Activated CD8-positive, alpha-beta memory T cell treated with anti-CD3 and anti-CD28 coated beads, Interleukin-2, amount 50 U/mL, for 1 hour (primary cell): ENCODE data around the gene HAAO.
"Not testable (repeated sequence)": the region's sequence is repeated elsewhere in the genome, so short reads cannot be mapped to it uniquely, and the experiment has no call there.

Source experiments
- DNase-seq: peaks from one replicate; pipeline ENCODE4 v3.0.0-alpha.2; 2020; ENCODE audit errors: extremely low read depth

The HAAO gene

GRCh38 chr2:42752314-42752713 lies 40.1 kb downstream of the HAAO start:
- no peak for DNase-seq

GRCh38 chr2:42748840-42749239 lies 43.5 kb downstream of the HAAO start:
- DNase-seq: no peak

DNA sequence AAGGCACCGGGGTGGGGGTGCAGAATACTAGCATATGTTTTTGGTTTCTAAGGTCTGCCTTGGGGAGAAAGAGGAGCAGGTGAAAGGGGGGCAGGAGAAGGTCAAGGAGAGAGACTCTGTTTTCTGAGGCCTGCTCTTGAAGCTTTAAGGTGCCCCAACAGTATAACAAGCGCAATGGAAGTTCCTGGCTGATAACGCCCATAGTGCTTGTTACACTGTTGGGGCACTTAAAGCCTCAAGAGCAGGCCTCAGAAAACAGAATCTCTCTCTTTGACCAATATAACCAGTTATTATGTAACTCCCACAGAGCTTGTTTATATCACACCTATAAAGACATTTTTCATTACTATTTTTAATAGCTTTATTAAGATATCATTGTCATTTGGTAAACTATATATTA lies 45.0 kb downstream of the HAAO start:
- no peak for DNase-seq

- DNase-seq: no peak
Measured at GRCh38 chr2:42744545-42745082, 47.8 kb downstream of the HAAO start.

GRCh38 chr2:42743659-42743990 lies 48.8 kb downstream of the HAAO start:
- no peak for DNase-seq

DNA sequence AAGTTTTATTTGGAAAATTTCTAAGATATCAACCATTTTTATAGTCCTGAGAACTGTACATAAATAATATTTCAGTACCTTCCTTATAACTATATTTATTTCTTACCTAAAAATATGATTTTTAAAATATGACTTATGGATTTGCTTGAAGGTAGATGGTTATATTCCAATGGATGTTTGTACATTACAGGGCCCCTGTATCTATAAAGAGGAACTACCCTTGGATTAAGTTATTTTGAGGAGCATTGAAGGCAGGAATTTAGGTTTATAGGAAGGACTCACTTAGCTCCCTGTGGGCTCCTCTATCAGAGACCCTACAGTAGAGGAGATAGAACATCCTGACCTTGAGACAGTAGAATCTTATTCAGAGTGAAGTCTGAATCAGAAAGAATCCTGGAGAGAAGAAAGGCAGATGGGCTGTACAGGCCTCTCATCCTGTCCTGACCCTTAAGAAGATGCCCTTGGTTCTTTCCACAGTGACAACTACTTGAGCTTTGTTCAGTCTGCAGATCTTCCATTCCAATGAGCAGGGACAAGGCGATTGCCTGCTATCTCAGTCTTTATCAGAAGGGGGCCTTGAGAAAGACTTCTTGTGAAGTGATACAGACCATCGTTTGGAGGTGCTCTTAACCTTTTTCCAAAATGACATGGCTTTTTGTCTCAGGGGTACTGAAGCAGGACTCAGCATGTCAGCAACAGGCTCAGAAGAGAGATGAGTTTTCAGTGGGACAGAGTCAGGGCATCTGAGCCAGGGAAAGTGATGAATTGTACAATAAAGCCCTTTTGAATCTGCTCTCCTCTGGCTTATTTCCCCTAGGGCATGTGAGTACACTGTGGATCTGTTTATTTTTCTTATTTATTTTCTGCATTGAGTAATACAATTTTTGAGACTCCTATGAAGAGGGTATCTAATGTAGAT lies 49.4 kb downstream of the HAAO start:
- no peak for DNase-seq

GRCh38 chr2:42741140-42741539 lies 51.2 kb downstream of the HAAO start:
- no peak for DNase-seq

GRCh38 chr2:42736598-42737322 lies 55.6 kb downstream of the HAAO start:
- DNase-seq: no peak

DNA sequence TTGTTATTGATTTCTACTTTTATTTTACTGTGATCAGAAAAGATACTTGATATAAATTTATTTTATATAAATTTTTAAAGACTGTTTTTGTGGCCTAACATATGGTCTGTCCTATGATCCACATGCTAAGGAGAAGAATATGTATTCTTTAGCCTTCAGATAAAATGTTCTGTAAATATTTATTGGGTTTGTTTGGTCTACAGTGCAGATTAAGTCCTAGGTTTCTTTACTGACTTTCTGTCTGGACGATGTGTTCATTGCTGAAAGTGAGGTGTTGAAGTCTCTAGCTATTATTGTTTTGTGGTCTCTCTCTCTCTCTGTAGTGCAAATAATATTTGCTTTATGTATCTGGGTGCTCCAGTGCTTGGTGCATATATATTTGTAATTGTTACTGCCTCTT lies 58.5 kb downstream of the HAAO start:
- DNase-seq: no peak

DNA sequence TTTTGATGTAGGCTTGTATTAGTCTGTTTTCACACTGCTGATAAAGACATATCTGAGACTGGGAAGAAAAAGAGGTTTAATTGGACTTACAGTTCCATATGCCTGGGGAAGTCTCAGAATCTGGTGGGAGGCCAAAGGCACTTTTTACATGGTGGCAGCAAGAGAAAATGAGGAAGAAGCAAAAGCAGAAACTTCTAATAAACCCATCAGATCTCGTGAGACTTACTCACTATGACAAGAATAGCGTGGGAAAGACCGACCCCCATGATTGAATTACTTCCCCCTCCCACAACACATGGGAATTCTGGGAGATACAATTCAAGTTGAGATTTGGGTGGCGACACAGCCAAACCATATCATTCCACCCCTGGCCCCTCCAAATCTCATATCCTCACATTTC lies 61.1 kb downstream of the HAAO start:
- DNase-seq: not testable (repeated sequence)

GRCh38 chr2:42726680-42727079 lies 65.7 kb downstream of the HAAO start:
- no peak for DNase-seq

GRCh38 chr2:42725657-42726056 lies 66.7 kb downstream of the HAAO start:
- DNase-seq: no peak

DNA sequence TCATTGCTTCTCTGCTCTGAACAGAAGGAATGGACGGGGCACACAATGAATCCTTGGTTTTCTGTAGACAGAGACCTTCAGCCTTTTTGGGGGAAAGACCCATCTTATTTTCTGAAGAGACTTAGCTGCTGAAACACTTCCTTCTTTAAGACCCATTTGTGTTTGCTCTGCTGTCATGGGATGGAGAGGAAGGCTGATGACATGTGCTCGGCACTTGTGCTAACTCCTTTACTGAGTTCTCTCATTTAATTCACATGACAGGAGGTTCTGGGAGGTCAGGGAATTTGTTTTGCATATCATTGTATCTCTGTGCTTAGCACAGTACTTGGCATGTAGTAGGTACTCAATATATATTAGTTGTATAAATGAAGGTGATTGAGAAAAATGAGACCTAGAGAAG lies 67.5 kb downstream of the HAAO start:
- no peak for DNase-seq

GRCh38 chr2:42723465-42723864 lies 68.9 kb downstream of the HAAO start:
- DNase-seq: no peak

- no peak for DNase-seq
Measured at GRCh38 chr2:42722320-42723190, 69.8 kb downstream of the HAAO start.

- DNase-seq: no peak
Measured at GRCh38 chr2:42721898-42722297, 70.5 kb downstream of the HAAO start.
